ENCODE data around the gene DGKD. TPM values are rescaled to one million over a fixed set of nuclear protein-coding genes. Genes with fewer than 3 reads are reported as not detected.

Gene DGKD
- total and polyA plus RNA-seq, 11 donors, result 15.5 to 88.6 (median 43.0) TPM

DNA sequence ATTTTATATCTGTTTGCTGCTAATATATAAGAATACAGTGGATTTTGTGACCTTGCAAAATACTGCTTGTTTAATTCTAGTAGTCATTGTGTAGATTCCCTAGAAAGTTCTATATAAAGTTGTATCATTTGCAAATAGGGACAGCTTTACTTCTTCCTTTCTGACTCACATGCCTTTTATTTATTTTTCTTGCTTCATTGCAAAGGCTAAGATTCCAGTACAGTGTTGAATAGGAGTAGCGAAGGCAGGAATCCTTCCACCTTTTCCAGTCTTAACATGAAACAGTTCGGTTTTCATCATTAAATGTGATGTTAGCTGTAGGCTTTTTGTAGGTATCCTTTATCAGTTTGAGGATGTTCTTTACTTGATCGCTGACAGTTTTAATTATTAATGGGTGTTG, 58.1 kb downstream of the DGKD start:
- 95 to 98% (median 97%) methylated on average over 3 of the region's 3 CpGs for WGBS, 4 donors
- intact Hi-C loops (cut with DNase I), result no loop called here
- peaks cover 3 to 58% (median 45%) of the 10 kb centered on the region in 12 donors for H3K4me1 ChIP-seq

DNA sequence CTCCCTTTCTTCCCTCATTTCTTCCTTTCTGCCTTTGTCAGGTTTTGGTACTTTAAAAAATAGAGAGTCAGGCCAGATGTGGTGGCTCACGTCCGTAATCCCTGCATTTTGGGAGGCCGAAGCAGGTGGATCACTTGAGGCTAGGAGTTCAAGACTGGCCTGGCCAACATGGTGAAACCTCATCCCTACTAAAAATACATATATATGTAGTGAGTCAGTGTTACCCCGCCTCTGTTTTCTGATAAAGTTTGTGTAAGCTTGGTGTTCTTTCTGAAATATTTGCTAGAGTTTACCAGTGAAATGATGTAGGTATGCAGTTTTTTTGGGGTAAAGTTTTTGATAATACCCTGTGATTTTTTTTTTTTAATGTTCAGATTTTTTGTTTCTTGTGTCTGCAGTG, 58.8 kb downstream of the DGKD start:
- Histone ChIP-seq H3K4me1 (peaks cover 3 to 63% (median 46%) of the 10 kb centered on the region in 12 donors), H3K4me3 (no peak overlapping the region), H3K36me3 (peaks cover 0 to 4% (median 0%) of the 10 kb centered on the region in 9 donors), H3K27ac (peak overlapping the region in 10 of 12 donors; percentile 72 to 90 (median 76)), H3K9me3 (peaks cover 0 to 23% (median 2%) of the 10 kb centered on the region in 12 donors), H3K27me3 (no peaks in the 10 kb centered on the region)
- 82 to 90% (median 87%) methylated on average over 4 of the region's 4 CpGs for WGBS, 4 donors
- intact Hi-C loops (cut with DNase I), result no loop called here
- ATAC-seq (no peak), DNase-seq (no peak)
- TF ChIP-seq, protein P1, sequence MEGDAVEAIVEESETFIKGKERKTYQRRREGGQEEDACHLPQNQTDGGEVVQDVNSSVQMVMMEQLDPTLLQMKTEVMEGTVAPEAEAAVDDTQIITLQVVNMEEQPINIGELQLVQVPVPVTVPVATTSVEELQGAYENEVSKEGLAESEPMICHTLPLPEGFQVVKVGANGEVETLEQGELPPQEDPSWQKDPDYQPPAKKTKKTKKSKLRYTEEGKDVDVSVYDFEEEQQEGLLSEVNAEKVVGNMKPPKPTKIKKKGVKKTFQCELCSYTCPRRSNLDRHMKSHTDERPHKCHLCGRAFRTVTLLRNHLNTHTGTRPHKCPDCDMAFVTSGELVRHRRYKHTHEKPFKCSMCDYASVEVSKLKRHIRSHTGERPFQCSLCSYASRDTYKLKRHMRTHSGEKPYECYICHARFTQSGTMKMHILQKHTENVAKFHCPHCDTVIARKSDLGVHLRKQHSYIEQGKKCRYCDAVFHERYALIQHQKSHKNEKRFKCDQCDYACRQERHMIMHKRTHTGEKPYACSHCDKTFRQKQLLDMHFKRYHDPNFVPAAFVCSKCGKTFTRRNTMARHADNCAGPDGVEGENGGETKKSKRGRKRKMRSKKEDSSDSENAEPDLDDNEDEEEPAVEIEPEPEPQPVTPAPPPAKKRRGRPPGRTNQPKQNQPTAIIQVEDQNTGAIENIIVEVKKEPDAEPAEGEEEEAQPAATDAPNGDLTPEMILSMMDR (IDR thresholded peaks at IDR 0.05), result no peak
- no peak for TF ChIP-seq POLR2A (IDR thresholded peaks at IDR 0.05)

More for the DNA sequence above, 58.1 kb downstream of the DGKD start:
- Histone ChIP-seq H3K9me3 (peaks cover 0 to 23% (median 2%) of the 10 kb centered on the region in 12 donors), H3K27me3 (no peaks in the 10 kb centered on the region), H3K36me3 (peaks cover 0 to 4% (median 0%) of the 10 kb centered on the region in 9 donors), H3K4me3 (no peak overlapping the region), H3K27ac (no peak overlapping the region)
- ATAC-seq (no peak), DNase-seq (no peak)
- no peak for TF ChIP-seq POLR2A (IDR thresholded peaks at IDR 0.05)
- TF ChIP-seq, protein P1 (IDR thresholded peaks at IDR 0.05), result no peak

DNA sequence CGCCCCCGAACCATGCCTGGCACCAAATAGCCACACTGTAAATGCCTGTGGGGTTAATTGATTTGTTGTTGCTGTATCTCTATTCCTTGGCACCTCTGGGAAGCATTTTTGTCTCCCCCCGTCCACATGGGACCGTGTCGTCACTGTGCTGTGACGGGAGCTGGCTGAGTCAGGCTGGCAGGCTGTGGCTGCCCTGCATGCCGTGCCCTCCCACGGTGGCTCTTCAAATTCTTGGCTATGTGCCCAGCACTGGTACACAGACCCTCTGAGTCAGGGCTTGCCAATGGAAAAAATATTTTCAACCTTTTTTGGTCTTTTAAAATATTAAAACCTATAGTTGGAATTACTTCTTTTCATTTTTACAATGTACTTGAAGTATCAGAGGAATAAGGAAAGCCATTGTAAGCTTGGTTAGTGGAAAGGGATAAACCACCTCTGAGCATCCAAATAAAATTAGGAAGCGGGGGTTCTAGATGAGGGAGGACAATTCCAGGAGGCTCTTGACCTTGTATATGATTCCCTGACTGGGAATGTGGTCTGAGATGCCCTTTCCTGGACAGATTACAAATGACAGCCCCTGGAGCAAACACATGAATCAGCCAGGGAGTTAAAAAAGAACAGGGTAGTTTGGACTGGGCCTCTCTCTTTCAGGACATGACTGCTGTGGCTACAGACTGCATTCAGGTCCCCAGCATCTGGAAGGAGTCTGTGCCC, 59.4 kb downstream of the DGKD start:
- intact Hi-C loops (cut with DNase I), result no loop called here
- 45 to 56% (median 53%) methylated on average over 9 of the region's 9 CpGs for WGBS, 4 donors
- H3K4me3 ChIP-seq, result no peak overlapping the region
- no peaks in the 10 kb centered on the region for H3K27me3 ChIP-seq
- peaks cover 0 to 23% (median 2%) of the 10 kb centered on the region in 12 donors for H3K9me3 ChIP-seq
- peak overlapping the region; percentile 50 to 90 (median 76) for H3K27ac ChIP-seq
- H3K36me3 ChIP-seq, result peaks cover 0 to 4% (median 0%) of the 10 kb centered on the region in 9 donors
- ATAC-seq (peak; percentile 82 to 90 (median 84)), DNase-seq (peak; percentile 71 to 89 (median 74))
- peaks cover 3 to 70% (median 47%) of the 10 kb centered on the region in 12 donors for H3K4me1 ChIP-seq
- TF ChIP-seq POLR2A (IDR thresholded peaks at IDR 0.05), result no peak
- TF ChIP-seq, protein P1 (IDR thresholded peaks at IDR 0.05), result no peak

DNA sequence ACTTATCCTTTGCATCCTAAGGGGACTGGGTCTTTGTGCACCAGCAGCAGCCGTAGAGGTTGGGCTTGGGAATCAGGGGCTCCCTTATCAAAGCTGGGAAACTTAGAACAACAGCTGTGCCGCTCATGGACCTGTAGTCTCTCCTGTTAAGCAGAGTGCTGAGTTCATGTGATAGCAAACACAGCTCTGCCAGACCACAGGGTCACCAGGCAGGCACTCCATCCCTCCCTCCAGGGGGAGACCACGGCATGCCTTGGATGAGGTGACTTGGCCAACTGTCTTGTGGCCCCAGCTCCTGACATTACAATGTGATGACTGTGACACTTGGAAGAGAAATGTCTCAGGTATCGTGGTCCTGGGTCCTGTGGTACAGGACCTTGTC, 60.0 kb downstream of the DGKD start:
- intact Hi-C loops (cut with DNase I), result no loop called here
- no peak for TF ChIP-seq POLR2A (IDR thresholded peaks at IDR 0.05)
- TF ChIP-seq, protein P1 (IDR thresholded peaks at IDR 0.05), result peak in 1 of 12 donors; percentile 4
- DNase-seq, result no peak
- peaks cover 0 to 23% (median 2%) of the 10 kb centered on the region in 12 donors for H3K9me3 ChIP-seq
- WGBS, 4 donors, result 48 to 71% (median 62%) methylated on average over 4 of the region's 4 CpGs
- no peaks in the 10 kb centered on the region for H3K27me3 ChIP-seq
- peaks cover 3 to 70% (median 44%) of the 10 kb centered on the region in 12 donors for H3K4me1 ChIP-seq
- no peak overlapping the region for H3K4me3 ChIP-seq
- H3K27ac ChIP-seq, result peak overlapping the region; percentile 50 to 90 (median 76)
- H3K36me3 ChIP-seq, result peaks cover 0 to 4% (median 0%) of the 10 kb centered on the region in 9 donors
- peak in 3 of 4 donors; percentile 2 to 40 (median 14) for ATAC-seq
